Amniotic stem cell (primary cell): ENCODE measurements around the gene BACE1.

Source experiments
- DNase-seq: peaks from one replicate; lab custom pipeline; 2025; lab: John Stamatoyannopoulos, UW

The BACE1 gene

DNA sequence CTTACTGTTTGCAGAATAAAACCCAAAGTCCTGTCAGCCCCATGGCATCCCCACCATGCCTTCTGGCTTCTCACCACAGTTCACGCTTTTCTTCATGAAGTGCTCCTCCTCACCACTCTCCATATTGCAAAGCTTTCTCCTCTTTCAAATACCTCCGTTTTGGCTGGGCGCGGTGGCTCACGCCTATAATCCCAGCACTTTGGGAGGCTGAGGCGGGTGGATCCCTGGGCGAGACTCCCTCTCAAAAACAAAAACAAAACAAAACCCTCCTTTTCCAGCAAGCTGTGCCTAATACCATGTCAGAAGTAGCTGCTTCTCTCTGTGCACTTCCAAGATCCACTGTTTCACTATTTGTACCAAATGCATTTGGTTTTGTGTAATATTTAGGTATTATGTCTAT lies 6.7 kb downstream of the BACE1 start:
- no peak for DNase-seq

DNA sequence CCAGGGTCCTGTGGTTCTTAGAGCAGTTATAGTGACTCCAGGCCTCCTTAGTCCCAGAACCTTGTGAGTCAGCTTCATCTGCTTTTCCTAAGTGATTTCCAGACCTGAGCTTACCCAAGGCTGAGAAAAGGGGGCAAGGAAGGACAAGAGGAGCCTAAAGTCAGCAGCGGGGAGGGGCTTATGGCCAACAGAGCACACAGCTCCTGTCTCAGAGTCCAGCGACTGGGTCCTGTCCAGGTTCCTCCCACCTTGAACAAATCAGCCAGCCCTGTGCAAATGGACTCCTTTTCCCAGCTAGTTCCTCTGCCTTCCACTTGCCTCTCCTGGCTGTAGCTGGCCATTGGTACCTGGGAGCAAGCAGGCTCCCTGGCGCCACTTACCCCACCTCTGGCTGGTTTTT lies 10.9 kb downstream of the BACE1 start:
- no peak for DNase-seq

DNA sequence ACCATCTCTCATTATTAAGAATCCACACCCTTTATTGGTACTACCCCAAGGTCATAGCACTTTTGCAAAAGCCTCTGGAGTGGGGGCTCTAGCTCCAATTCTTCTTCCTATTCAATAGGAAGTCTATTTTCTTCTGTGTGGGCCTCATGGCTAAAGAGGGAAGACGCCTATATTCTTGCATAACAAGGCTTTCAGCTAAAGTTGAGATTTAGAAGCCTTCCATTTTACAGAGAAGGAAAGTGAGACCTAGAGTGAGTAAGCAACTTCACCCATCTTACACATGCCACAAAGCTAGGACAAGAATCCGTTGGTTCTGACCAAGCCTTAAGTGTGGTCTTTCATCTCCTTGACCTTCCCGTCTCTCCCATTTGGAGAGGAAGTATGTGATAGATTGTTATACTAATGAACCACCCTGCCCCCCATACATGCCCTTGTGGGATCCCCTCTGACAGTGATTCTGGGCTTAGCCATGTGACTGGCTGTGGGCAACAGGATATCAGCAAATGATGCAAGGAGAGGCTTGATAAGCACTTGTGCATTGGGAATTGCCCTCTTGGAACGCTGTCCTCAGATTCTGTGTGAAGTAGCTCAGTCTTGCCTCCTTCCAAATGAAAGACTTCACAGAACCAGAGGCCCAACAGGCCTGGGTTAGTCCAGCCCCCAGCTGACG lies 12.3 kb downstream of the BACE1 start:
- DNase-seq, result no peak

DNA sequence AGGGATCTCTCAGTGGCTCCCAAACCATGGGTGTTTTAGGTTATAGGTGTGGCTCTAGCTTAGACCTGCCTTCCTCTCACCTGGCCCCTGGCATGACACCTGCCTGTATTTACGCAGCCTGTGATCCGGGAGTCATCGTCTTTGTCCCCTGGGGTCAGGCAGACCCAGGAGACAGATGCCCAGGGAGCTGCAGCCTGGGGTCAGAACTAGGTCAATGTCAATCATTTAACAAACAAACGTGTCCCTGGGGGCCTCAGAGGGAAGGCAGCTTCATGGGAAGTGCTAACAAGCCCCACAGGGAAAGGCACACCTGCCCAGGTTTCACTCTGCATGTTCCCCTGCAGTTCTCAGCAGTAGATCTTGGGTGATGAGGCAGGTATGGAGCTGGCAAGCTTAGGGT lies 13.0 kb downstream of the BACE1 start:
- DNase-seq, result no peak

DNA sequence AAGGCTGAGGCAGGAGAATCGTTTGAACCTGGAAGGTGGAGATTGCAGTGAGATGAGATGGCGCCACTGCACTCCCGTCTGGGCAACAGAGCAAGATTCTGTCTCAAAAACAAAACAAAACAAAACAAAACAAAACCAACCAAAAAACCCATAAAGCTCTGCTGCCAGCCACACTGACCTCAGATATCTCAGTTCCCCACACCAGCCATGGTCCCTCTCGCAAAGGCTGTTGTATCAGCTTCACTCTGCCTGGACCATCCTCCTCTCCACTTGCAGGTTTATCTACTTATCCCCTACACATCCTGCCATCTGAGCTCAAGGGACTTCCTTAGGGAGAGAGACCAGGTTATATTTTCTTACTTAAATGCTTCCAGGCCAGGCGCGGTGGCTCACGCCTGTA lies 13.8 kb downstream of the BACE1 start:
- DNase-seq, result no peak

DNA sequence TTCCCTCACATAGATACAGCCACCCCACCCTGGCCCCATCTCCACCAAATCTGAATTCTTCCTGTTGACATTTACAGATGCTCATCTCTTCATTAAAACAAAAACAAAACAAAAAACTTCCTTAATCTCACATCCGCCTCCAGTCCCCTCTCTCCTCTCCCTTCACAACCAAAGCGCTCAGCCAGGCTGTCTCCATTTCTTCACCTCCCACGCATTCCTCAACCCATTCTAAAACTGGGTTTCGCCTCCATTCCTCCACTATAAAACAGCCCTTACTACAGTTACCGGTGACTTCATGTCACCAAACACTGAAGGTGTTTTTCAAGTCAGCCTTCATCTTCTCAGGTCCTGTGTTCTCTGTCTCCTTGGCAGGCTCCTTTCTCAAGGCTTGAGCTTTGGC lies 15.3 kb downstream of the BACE1 start:
- DNase-seq, result no peak

DNA sequence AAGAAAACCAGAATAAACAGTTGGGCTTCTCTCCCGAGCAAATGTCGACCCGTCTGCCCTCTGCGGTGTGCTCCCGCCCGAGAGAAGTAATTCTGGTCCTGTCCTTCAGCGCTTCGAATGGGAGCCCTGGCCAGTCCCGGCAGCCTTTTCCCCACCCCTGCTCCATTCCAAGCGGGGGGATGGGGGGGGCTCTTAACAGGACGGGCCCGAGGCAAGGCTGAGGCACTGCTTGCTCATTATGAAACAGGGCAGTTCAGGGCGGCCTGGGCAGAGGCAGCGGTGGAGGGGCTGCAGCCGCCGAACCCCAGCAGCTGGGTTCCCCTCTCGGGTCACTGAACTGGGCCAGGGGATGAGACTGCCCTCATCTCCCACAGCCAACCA lies 15.8 kb downstream of the BACE1 start:
- no peak for DNase-seq

DNA sequence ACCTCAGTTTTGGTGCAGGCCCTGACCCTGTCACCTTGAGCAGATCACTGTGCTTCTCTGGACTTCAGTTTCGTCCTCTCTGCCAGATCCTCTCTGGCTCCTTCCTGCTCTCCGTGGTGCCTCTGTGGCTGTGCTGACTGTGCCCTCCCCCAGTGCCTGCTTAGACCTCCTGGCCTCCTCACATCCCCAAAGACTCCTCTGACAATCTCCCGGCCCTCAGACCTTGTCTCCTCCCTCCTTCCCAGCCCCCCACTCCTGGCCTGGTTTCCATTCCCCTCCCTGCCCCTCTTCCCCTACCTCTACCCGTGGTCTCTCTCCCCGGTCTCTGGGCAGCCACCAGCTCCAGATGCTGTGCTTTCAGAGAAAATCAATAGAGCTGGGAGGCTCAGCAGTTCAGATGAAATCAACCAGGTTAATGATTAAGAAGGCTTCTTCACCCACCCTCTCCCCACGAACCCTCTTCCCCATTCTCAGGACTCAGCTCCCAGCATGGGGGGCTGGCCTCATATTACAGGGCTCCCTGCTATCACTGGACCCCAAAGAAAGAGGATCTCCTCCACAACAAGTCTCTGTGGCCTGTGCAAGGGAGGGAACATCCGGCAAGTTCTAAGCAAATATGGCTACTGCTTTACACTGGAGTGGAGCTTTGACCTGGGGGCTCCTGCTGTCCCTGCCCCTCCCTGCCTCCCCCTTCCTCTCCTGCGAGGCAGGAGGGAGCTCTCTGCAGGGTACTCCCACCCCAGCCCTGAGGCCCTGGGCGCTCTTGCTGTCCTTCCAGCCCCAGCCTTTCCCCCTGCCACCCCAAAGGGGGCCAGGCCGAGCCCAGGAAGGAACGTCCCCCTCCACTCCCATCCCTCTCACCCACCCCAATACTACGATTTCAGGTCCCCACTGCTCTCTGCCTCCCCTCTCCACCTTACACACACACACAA lies 16.4 kb downstream of the BACE1 start:
- no peak for DNase-seq

DNA sequence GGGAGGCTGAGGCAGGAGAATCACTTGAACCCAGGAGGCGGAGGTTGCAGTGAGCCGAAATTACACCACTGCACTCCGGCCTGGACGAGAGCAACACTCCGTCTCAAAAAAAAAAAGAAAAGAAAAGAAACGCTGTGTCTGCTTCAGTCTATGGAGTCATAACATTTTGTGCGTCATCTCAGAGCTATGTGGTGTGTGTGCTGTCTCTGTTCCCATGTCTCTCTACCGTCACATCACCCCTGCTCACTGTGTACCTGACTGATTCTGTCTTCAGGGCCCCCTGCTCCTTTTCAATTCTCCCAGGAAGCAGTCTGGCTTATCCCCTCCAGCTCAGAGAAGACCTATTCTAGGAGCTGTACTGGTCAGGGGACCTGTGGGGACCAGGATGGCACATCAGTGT lies 17.9 kb downstream of the BACE1 start:
- no peak for DNase-seq

DNA sequence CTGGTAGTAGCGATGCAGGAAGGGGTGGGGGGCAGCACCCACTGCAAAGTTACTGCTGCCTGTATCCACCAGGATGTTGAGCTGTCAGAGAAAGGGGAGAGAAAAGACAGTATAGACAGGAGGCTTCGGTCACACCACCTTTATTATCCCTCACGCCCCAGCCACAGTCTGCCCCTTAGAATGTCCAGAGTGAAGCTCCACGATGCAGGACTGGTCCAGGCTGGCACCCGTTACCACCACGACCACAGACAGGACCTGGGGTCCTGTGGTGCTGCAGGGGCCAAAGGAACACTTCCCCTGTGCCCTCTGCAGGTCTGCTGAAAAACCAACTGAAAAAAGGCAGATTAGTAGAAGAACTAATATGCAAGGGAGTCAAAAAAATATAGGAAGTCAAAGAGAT lies 19.2 kb downstream of the BACE1 start:
- DNase-seq, result no peak

DNA sequence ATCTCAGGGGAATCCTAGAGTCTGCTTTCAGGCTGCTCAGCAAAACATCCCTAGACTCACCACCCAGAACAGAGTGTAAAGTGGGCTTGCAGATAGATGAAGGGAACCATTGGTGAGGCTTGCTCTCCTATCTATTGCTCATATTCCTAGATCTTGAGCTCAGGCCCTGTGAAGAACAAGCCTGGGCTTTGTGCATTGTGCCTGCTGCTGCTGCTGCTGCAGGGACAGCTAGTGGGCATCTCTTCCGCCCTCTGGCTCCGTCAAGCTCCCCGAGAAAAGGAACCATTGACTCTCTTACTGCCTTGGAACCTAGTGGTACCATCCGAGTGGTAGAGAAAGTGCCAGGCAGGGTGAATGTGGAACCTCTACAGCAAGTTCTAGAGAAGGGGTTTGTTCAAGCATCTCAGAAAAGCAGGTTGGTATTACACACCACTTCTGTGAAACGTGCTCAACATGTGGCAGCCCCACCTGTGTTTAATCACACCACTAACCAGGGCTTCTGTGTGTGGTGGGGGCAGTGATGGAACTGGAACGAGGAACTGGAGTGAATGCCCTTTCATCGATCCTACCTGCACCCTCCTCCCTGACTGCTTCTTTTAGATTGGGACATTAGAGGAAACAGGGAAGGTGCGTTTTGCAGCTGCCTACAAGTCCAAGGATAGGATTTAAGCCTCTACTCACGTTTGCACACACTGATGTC lies 20.5 kb downstream of the BACE1 start:
- DNase-seq, result no peak

DNA sequence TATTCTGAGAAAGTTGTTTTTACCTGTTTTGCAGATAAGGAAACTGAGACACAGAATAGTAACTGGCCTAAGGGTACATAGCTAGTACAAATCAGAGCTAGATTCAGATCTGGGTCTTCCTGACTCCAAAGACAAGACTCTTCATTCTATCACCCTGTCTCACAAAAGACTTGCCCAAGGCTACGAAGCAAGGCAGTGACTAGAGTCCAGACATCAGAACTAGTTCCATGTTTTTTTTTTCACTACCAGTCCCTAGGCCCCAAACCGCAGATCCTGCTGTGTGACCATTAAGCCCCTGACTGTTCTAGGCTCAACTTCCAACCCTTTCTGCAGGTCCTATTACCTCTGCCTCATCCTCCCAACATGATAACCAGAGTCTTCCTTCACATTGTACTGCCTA lies 23.4 kb downstream of the BACE1 start:
- no peak for DNase-seq

DNA sequence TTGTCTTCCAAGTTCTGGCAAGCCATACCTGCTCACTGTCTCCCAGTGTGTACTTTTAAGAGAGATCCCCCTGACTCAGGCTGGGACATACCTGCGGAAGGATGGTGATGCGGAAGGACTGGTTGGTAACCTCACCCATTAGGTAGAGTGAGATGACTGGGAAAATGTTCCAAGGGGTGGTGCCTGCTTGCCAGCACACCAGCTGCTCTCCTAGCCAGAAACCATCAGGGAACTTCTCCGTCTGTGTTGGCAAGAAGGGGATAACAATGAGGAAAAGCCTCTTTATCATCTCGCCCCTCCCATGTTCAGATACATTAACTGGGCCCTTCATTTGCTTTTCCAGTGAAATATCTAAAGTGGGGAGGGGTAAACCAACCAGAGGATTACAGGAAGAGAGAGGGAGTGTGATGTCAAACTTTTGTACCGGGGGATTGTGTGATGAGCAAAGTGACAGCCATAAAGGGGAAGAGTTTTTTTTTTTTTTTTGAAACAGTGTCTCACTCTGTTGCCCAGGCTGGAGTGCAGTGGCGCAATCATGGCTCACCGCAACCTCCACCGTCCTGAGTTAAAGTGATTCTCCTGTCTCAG lies 25.2 kb downstream of the BACE1 start, which contains the start of gene BACE1-AS:
BACE1-AS (plus strand) TSS at position 538 of the 588 bp plus-strand sequence.
- DNase-seq, result no peak

DNA sequence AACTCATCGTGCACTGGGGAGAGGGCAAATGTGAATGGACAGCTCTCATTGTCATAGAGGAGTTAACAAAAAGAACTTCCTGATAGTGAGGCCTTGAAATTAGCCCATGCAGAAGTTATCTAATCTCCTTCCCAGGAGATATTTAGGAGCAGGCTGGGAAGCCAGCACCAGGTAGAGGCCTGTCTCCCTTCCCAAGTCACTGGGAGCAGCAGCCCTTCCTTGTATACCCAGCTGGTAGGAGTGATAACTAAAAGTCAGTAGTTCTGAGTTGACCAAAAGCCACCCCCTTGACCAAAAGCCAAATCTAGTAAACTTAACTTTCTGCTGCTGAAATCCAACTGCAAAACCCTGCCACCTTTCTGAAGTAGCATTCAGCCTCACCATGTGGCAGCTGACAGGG lies 26.3 kb downstream of the BACE1 start:
- no peak for DNase-seq

DNA sequence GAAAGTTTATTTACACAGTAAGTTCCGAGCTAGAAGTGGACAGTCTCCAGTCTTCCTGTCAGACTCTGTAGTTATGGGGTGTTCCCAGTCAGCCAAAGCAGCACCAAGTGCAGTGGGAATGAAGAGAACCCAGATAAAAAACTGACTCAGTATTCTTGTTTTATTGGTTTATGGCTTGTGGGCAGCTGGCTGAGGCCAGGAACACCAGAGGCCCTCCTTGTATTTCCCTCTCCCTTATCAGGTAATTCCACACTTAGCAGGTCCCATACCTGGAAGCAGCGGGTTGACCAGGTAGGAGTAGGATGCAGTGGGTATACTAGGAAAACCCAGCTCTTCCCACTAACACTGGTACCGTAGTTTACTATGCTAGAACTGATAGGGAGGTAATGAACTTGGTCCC lies 28.4 kb downstream of the BACE1 start:
- DNase-seq, result no peak

DNA sequence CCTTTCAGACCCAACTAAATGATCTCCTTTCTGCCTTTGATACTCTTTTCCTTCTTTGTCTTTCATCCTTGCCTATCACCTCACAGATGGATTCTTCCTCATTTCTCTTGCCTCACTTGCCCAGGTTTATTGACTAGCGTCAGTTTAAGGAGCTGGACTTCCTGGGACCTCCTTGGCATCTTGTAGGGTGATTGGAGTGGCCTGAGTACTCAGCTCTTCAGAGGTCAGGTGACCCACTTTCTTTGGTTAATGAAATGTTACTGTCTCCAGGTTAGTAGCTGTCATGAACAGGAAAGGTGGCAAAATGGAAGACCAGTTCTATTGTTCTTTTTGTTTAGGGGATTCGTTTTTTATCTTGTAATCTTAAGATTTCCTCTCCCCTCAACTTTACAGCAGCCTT lies 29.5 kb downstream of the BACE1 start:
- DNase-seq, result no peak

DNA sequence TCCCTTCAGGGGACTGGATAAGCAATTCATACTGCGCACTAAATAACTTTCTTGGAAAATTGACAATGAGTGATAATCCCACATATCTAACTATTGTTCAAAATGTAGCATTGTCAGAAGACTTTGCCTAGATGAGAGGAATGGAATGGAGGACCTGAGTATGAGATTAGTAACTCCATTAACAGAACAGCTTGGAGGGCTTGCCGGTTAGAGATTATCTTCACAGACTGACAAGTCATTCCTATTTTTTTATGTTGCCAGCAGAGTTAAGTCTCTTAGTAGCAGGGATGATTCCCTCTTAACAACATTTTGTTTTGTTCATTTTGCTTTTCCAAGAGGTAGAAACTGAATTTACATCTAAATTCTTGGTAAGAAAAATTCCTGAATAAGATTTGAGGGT lies 32.0 kb downstream of the BACE1 start:
- DNase-seq, result no peak

DNA sequence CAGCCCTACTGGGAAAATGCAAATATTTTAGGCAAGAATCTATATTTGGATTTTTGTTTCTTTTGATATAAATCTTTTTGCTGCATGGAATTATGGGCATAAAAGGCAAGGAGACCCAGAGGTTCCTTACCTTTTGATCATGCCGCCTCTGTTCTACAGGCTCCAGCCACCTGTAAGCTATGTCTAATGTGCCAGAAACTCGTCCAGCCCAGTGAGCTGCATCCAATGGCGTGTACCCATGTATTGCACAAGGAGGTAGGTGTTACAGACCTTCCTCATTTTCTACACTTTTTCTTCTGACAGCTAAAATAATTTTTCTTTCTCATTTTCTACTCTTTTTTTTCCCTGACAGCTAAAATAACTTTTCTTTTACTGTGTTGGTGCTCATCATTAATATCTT lies 33.1 kb downstream of the BACE1 start:
- DNase-seq, result no peak

DNA sequence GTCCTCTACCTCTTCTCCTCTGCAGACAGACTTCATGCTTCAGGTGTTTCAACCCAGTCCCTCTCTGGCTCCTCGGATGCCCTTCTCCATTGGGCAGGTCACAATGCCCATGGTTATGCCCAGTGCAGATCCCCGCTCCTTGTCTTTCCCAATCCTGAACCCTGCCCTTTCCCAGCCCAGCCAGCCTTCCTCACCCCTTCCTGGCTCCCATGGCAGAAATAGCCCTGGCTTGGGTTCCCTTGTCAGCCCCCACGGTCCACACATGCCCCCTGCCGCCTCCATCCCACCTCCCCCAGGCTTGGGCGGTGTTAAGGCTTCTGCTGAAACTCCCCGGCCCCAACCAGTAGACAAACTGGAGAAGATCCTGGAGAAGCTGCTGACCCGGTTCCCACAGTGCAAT lies 34.2 kb downstream of the BACE1 start:
- DNase-seq, result no peak

DNA sequence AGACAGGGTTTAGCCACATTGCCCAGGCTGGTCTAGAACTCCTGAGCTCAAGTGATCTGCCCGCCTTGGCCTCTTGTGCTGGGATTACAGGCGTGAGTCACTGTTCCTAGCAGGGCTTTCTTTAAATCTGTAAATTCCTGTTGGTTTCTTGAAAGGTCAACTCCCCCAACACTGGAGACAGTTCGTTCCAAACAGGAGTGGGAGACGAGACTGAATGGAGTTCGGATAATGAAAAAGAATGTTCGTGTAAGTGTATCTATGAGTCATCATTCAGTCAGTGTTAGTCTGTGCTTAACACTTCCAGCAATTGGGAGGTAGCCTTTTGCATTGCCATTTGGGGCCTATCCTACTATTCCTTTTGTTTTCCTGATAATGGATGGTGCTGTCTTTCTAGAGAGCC lies 34.9 kb downstream of the BACE1 start:
- peak; percentile 52 for DNase-seq

DNA sequence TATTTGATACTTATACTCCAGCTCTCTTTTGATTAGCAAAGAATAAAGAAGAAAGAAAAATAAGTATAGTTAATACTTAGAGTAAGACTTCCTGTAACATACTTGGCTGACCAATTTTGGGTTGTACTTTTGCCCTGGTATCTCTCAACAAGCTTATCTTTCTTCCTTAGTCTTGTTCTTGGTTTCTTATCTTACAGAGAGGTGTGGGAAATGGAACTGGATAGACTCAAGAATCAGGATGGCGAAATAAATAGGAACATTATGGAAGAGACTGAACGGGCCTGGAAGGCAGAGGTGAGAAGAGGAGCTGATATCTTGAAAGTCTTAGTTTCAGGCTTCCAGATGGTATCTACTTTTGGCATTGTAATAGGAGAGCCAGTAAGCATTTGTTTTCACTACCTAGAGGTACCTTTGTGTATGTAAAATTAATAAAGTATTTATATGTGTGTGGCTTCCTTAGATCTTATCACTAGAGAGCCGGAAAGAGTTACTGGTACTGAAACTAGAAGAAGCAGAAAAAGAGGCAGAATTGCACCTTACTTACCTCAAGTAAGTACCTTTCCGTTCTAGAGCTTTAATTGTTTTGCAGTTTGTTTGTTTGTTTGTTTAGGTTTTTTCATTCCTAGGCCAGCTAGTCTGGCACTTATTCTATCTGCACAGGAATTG lies 36.2 kb downstream of the BACE1 start:
- no peak for DNase-seq

DNA sequence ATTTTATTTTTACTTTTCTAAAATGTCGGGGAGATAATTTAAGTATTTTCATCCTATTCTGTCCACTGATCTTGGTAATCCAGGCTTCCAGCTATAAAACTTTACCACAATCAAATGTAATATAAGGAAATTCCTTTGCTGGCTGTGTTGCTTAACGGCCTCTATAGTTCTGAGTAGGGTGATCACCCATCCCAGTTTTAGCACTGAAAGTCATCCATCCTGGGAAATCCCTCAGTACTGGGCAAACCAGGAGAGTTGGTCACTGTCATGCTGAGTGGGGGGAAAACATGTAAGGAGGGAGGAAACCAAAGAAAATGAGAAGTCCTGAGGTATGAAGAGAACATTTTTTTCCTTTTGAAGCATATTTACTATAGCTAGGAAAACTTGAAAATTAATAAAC lies 37.7 kb downstream of the BACE1 start:
- no peak for DNase-seq
